ENCODE data around the gene ZMYND11. TPM values are rescaled to one million over a fixed set of nuclear protein-coding genes. Genes with fewer than 3 reads are reported as not detected.

The ZMYND11 gene
- total RNA-seq, 2 donors from 2014 or later, result 34.2 to 37.7 TPM

- H3K36me3 Mint-ChIP-seq (ENCODE audit: low read depth), result peaks cover 12% of the 10 kb centered on the region
- 94 to 99% methylated on average over 10 to 16 of the region's 16 CpGs for WGBS, 2 experiments (ENCODE audit: insufficient coverage in 1 of 2, insufficient read length in 1 of 2)
Observed at GRCh38 chr10:273088-273487, 137.8 kb downstream of the ZMYND11 start.

GRCh38 chr10:274866-275265, 139.6 kb downstream of the ZMYND11 start:
- Histone ChIP-seq H3K27me3 (ENCODE audit: control insufficient read depth, insufficient read depth, low read length, poor library complexity, severe bottlenecking) (no peaks in the 10 kb centered on the region), H3K4me1 (ENCODE audit: control insufficient read depth, insufficient read depth, low read length) (no peaks in the 10 kb centered on the region), H3K9me3 (ENCODE audit: control insufficient read depth, low read length) (no peaks in the 10 kb centered on the region), H3K36me3 (ENCODE audit: control insufficient read depth, insufficient read depth, low read length) (peaks cover 6% of the 10 kb centered on the region), H3K4me3 (ENCODE audit: low read length) (no peak overlapping the region), H3K27ac (ENCODE audit: low read depth, low read length) (no peak overlapping the region), H3K9ac (ENCODE audit: extremely low read depth, low read length, poor library complexity, severe bottlenecking) (no peak overlapping the region)
- no peaks in the 10 kb centered on the region for H3K9me3 Mint-ChIP-seq
- peaks cover 14% of the 10 kb centered on the region for H3K36me3 Mint-ChIP-seq (ENCODE audit: low read depth)
- WGBS, 2 experiments (ENCODE audit: insufficient coverage in 1 of 2, insufficient read length in 1 of 2), result 95% methylated on average over 2 of the region's 2 CpGs; no CpG with 5 or more reads in 1 of the 2 experiments
- DNase-seq, result peak; percentile 12
- no peak overlapping the region for H3K4me3 Mint-ChIP-seq
- peak overlapping the region; percentile 15 for H3K27ac Mint-ChIP-seq
- H3K4me1 Mint-ChIP-seq, result no peaks in the 10 kb centered on the region
- no peak for TF ChIP-seq CTCF (conservative IDR thresholded peaks at IDR 0.05)
- H3K27me3 Mint-ChIP-seq (ENCODE audit: insufficient read depth), result no peaks in the 10 kb centered on the region

More at GRCh38 chr10:273088-273487, 137.8 kb downstream of the ZMYND11 start:
- Mint-ChIP-seq H3K27ac (no peak overlapping the region), H3K27me3 (ENCODE audit: insufficient read depth) (no peaks in the 10 kb centered on the region), H3K9me3 (no peaks in the 10 kb centered on the region), H3K4me3 (no peak overlapping the region), H3K4me1 (peaks cover 3% of the 10 kb centered on the region)
- H3K27ac ChIP-seq (ENCODE audit: low read depth, low read length), result no peak overlapping the region
- TF ChIP-seq CTCF (conservative IDR thresholded peaks at IDR 0.05), result no peak
- H3K9ac ChIP-seq (ENCODE audit: extremely low read depth, low read length, poor library complexity, severe bottlenecking), result no peak overlapping the region
- no peaks in the 10 kb centered on the region for H3K9me3 ChIP-seq (ENCODE audit: control insufficient read depth, low read length)
- no peaks in the 10 kb centered on the region for H3K27me3 ChIP-seq (ENCODE audit: control insufficient read depth, insufficient read depth, low read length, poor library complexity, severe bottlenecking)
- H3K4me1 ChIP-seq (ENCODE audit: control insufficient read depth, insufficient read depth, low read length), result no peaks in the 10 kb centered on the region
- no peaks in the 10 kb centered on the region for H3K36me3 ChIP-seq (ENCODE audit: control insufficient read depth, insufficient read depth, low read length)
- no peak overlapping the region for H3K4me3 ChIP-seq (ENCODE audit: low read length)
- peak; percentile 29 for DNase-seq

GRCh38 chr10:275680-276079, 140.4 kb downstream of the ZMYND11 start:
- Mint-ChIP-seq H3K36me3 (ENCODE audit: low read depth) (peaks cover 18% of the 10 kb centered on the region), H3K9me3 (no peaks in the 10 kb centered on the region), H3K4me3 (no peak overlapping the region), H3K27me3 (ENCODE audit: insufficient read depth) (no peaks in the 10 kb centered on the region), H3K4me1 (no peaks in the 10 kb centered on the region), H3K27ac (no peak overlapping the region)
- TF ChIP-seq CTCF (conservative IDR thresholded peaks at IDR 0.05), result no peak
- Histone ChIP-seq H3K27me3 (ENCODE audit: control insufficient read depth, insufficient read depth, low read length, poor library complexity, severe bottlenecking) (no peaks in the 10 kb centered on the region), H3K4me1 (ENCODE audit: control insufficient read depth, insufficient read depth, low read length) (no peaks in the 10 kb centered on the region), H3K4me3 (ENCODE audit: low read length) (no peak overlapping the region), H3K9ac (ENCODE audit: extremely low read depth, low read length, poor library complexity, severe bottlenecking) (no peak overlapping the region), H3K27ac (ENCODE audit: low read depth, low read length) (no peak overlapping the region), H3K9me3 (ENCODE audit: control insufficient read depth, low read length) (no peaks in the 10 kb centered on the region), H3K36me3 (ENCODE audit: control insufficient read depth, insufficient read depth, low read length) (peaks cover 15% of the 10 kb centered on the region)
- DNase-seq, result peak; percentile 32
- WGBS, 2 experiments (ENCODE audit: insufficient coverage in 1 of 2, insufficient read length in 1 of 2), result 94 to 95% methylated on average over 14 to 18 of the region's 18 CpGs
